GM19099 (cell line): ENCODE data around the gene RASIP1.

Experiments used
- POLR2A ChIP-seq: IDR thresholded peaks from 3 replicates; pipeline ENCODE4 v1.6.1; 2011; ENCODE audit warnings: low read depth; ENCODE audit not compliant: insufficient read length; ENCODE audit errors: extremely low read depth

Gene RASIP1

DNA sequence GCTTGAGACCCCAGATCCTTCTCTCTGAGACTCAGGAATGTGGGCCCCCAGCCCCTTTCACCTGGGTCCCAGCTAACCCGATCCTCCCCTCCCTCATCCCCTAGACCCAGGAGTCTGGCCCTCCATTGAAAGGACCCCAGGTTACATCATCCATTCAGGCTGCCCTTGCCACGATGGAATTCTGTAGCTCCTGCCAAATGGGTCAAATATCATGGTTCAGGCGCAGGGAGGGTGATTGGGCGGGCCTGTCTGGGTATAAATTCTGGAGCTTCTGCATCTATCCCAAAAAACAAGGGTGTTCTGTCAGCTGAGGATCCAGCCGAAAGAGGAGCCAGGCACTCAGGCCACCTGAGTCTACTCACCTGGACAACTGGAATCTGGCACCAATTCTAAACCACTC lies 15.4 kb upstream of the RASIP1 start:
- no peak for TF ChIP-seq POLR2A

DNA sequence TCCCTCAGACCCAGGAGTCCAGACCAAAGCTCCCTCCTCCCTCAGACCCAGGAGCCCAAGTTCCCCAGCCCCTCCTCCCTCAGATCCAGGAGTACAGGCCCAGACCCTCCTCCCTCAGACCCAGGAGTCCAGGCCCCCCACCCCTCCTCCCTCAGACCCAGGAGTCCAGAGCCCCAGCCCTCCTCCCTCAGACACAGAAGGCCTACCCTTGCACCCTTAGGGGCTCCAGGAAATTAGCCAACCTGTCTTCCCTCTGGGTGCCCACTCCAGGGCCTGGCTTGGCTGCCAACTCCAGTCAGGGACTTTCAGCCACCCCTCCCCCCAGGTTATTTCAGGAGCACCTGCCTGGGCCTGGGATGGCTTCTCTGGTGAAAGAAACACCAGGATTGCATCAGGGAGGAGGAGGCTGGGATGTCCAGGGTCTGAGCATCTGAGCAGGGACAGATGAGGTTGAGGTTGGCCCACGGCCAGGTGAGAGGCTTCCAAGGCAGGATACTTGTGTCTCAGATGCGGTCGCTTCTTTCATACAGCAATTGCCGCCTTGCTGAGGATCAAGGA lies 14.8 kb upstream of the RASIP1 start, which contains the start of gene FGF21:
Gene FGF21, plus strand, starts transcription at position 441 of the 558 bp plus-strand sequence. CDS start 713 bp downstream, outside the sequence.
- TF ChIP-seq POLR2A, result no peak

DNA sequence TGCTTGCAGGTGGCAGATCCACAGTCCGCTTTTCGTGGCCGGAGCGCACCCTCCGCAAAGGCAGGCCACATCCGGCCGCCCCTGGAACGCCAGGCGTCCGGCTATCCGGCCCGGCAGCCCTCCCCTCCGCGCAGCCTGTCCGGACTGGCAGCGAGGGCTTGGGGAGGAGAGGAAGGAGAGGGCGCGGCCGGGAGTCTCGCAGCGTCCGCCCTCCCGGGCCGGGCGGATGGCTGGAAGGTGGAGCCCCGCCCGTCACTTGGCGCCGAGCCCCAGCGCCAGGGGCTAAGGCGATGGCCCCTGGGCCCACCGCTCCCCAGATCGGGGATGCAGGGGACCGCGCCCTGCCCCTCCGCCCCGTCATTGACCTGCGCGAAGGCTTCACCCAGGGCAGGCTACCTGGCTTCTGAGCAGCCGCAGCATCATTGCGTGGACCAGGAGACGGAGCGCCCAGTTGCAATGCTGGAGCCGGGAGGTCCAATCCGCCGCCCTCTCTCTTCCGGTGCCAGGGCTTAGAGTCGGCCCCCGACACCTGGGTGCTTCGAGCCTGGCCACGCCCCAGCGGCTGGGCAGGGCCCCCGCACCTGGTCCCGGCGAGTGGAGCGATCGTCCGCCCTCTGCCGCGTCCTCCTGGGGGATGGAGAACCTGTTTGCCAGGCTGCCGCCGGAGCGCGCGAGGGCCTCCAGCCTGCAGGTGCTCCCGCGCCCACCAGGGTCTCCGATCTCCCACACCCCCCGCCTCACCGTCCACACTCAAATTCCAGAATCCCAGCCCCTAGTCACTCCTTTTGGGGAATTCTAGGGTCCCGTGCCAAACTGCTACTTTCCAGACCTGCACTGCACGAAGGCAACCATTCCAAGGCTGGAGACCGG lies 12.3 kb upstream of the RASIP1 start, which contains the start of gene FUT1:
Gene FUT1, minus strand, starts transcription at position 146 of the 870 bp plus-strand sequence. CDS start 1,360 bp downstream, outside the sequence.
- peak; percentile 20 for TF ChIP-seq POLR2A

DNA sequence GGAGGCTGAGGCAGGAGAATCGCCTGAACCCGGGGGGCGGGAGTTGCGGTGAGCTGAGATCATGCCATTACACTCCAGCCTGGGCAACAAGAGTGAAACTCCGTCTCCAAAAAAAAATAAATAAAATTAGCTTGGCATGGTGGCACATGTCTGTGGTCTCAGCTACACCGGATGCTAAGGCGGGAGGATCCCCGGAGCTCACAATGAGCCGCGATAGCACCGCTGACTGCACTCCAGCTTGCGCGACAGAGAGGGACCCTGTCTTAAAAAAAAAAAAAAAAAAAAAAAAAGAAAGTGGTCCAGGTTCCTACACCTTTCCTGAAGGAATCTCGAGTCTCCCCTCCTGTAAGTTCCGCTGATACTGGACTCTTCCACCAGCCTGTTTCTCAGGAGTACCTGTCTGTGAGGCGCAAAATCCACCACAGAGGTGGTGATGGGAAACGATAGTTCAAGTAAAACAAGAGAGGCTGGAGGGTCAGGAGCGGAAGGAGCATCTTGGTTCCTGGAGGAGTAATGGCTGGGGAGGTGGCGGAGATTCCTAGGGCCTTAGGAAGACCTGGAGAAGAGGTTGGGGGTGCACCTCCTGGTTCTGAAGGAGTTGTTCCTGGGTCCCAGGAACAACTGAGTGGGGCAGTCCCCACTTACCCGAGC lies 11.6 kb upstream of the RASIP1 start:
- no peak for TF ChIP-seq POLR2A

DNA sequence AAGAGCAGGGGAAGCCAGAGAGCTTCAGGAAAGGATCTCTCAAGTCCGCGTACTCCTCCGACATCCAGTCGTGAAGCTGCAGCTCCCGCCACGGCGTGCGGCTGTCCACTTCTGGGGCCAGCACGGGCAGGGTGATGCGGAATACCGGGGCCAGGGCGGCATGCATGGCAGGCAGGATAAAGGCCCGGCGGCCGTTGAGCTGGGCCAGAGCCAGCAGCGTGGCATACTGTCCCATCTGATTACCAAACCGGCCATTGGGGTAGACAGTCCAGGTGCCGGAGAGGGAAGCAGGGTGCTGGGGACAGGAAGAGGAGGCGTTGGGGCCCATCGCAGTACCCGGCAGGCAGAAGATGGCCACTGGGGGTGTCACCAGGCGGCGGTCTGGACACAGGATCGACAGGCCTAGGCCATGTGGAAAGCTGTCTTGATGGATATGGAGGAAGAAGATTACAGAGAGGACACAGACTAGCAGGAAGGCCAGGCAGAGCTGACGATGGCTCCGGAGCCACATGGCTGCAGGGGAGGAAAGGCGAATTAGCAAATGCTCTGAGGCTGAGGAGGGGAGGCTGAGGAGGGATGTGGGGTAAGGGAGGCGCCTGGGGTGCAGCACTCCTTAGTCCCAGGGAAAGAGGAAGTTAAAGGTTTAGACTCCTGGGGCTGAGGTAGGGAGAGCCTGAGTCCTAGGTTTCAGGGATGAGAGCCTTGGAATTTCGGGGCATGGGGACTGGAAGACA lies 10.5 kb upstream of the RASIP1 start:
- TF ChIP-seq POLR2A, result no peak

DNA sequence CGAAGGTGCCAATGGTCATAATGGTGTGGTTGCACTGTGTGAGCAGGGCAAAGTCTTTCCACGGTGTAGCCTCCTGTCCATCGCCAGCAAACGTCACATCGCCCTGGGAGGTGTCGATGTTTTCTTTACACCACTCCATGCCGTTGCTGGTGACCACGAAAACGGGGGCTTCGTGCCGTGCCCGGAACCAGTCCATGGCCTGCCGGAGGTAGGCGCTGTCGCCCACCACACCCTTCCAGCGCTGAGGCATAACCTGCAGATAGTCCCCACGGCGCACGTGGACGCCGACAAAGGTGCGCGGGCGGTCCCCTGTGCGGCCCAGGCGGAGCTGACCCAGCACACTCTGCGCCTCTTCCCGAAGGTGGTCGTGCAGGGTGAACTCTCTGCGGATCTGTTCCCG lies 9.9 kb upstream of the RASIP1 start:
- no peak for TF ChIP-seq POLR2A

DNA sequence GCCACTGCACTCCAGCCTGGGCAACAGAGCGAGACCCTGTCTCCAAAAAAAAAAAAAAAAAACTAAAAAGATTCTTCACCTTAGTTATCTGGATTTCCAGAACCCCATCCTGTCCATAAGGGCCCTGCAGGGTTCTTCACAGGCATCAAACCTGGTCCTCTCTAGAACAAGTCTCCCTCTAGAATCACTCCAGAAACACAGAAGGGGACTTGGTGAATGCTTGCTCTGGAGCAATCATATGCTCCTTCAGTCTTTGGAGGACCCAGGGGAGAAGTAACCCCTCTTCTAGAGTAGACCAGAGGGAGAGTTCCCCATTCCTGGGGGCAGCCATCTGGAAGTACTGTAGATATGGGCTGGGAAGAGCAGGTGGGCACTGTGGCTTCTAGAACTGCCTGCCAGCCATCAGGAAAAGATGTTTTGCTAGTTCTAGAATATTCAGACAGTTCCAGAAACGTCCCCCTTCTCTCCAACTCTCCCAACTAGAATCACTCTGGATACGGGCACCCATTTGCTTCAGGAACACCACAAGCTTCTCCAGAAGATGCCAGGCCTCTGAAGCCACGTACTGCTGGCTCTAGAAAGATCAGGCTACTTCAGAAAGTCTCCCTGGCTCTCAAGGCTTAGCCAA lies 9.3 kb upstream of the RASIP1 start:
- no peak for TF ChIP-seq POLR2A

DNA sequence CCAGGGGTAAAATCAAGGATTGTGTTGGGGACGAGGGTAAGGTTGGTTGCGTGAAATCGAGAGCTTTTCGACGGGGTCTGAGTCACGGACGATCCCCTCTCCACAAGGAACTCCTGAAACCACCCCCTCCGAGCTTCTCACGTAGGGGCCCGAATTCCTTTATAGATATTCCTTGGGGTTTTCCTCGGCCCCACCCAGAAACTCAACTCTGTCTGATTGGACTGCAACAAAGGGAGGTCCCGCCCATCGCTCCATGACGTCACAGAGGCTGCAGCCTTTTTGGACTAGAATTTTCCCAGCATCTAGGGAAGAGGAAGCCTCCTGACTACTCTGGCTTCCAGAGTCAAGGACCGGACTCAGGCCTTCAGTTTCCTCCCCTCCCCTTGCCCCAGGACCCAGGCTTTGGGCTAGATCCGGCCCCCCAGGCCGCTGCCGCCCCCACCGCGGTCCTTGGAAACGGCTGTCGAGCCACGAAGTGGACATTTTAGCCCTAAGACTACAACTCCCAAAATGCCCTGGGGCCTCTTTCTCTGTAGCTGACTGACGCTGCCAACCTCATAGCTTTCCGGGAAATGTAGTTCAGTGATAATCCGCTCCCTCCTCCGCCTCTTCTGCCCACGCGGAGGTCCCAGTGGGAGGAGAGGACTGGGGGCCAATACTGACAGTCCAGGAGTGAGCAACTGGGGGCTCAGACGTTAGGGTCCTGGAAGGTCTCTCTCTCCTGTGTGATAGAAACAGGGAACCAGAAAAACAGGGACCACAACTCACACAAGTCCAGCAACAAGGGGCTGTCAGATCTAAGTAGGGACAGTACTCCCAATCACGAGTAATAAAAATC lies 6.5 kb upstream of the RASIP1 start, which contains the start of gene IZUMO1:
Gene IZUMO1, minus strand, starts transcription at position 172 of the 838 bp plus-strand sequence. CDS start 1,050 bp downstream, outside the sequence.
- no peak for TF ChIP-seq POLR2A

DNA sequence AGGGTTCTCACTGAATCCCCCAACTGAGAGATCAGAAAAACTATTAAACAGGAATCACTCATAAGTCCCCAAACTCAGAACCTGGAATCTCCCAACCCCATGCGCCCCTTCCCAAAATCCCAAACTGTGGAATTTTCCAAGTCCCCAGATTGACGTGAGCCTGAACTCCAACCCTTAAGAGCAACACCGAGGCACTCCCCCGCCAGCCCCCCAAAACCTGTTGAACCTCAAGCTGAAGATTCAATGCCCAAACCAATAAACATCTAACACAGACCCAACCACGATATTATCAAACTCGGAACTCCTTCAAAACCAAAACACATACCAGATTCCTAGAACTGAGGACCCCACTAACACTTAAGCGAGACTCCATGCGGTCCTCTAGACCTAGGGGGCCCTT lies 5.7 kb upstream of the RASIP1 start:
- no peak for TF ChIP-seq POLR2A

DNA sequence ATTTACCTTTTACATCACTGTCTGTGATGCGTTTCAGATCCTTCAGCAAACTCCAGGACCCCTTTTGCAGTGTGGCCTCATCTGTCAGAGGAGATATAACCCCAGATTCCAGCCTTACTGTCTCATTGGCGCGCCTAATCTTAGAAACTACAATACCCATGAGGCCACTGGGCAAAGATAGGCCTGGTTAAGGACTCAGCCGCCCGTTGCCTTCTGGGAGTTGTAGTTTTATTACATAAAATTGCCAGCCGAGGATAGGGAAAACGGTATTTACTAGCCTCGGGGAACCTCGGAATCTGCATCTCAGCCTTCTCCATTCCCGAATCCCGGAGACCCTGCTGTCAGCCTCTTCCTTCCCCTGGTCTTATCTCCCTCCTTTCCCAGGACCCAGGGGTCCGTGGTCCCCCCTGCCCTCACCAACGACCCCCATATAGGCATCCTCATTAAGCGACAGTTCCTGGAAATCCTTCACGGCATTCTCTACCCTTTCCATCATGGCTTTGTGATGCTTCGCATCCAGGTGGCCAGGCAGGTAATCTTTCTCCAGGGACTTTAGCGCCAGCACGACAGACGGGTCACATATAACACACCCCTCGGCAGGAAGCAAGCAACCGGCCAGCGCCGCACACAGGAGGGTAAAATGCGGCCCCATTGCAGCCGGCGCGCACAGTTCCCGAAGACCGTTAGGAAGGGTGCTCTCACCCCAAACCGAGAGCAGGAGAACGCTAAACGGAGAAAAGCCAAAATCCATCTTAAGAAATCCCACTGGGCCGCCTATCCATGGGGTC lies 5.0 kb upstream of the RASIP1 start:
- TF ChIP-seq POLR2A, result no peak

DNA sequence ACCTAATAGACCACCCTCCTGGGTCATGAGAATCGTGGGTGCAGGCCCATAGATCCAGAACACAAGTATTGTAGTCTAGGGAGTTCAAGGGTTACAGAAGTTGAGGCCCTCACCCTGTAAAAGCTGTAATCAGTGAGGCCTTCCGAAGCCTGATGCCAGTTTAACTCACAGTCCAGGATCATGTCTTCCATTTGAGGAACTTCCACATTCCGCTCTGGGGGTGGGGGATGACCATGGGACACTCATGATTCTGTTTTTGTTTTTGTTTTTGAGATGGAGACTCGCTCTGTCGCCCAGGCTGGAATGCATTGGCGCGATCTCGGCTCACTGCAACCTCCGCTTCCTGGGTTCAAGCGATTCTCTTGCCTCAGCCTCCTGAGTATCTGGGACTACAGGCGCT lies 1.7 kb upstream of the RASIP1 start:
- TF ChIP-seq POLR2A, result no peak

DNA sequence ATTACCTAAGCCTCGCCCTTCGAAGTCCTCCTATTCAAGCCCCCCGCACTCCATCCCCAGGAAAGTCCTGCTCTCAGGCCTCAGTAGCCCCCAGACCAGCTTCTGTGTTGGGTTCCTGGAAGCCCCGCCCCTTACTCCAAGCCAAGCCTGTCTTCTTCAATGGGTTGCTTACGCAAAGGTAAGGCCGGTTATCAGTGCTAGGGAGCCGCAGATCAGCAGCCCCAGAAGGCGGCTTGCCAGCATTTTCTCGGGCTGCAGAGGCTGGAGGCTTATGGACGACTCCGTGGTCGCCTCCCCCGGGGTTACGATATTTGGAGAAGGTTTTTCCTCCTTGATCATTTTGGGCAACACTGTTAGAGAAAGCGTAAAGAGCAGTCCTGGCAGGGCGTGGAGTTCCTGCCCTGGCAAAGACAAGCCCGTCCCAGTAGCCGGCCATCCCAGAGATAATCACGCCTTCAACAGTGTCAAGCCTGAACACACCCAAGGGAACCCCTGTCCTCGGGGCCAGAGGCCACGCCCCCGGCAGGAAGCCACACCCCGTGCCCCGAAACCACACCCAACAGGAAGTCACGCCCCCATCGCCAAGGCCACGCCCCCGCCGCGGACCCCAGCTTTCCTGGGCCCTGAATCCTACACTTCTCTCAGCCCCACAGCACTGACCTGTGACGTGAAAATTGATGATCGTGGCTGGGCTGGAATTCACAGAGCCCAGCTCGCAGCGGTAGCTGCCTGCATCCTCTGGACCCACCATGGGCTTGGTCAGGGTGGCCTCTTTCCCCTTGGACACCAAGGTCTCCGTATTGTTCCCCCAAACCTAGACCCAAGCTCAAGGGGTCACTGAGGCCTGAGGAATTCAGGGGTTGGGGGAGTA lies 954 bp upstream of the RASIP1 start:
- no peak for TF ChIP-seq POLR2A
